MCF 10A (cell line): ENCODE measurements around the gene PPP1R12B. TPM values are rescaled to one million over a fixed set of nuclear protein-coding genes. Genes with fewer than 3 reads are reported as not detected.
"Not testable (repeated sequence)": the region's sequence is repeated elsewhere in the genome, so short reads cannot be mapped to it uniquely, and the experiment has no call there.

Experiments
- BruUV-seq: library from RNA; stranded (reverse); fragments of 400-500 nt; replicated peaks from 2 replicates; lab custom pipeline; 2021; lab: Mats Ljungman, UMichigan
- CTCF ChIA-PET: fragments of 300-600 bp; sonication (Branson Sonifier 250); formaldehyde crosslinking; extraction: SDS; loops from one replicate; lab custom pipeline; 2021; ENCODE audit warnings: antibody characterized with exemption, inconsistent platforms; lab: Yijun Ruan, JAX
- POLR2A ChIA-PET: fragments of 300-600, 350-650 bp; sonication (Branson Sonifier 250); formaldehyde crosslinking; extraction: SDS; loops from one replicate; lab custom pipeline; 2020; ENCODE audit warnings: antibody characterized with exemption, inconsistent platforms; lab: Yijun Ruan, JAX
- DNase-seq: peaks from one replicate; pipeline ENCODE4 v3.0.0-alpha.2; 2018; ENCODE audit not compliant: unreplicated experiment
- H3K27ac Mint-ChIP-seq: one replicate; pipeline ENCODE4 v1.8.0; 2022; ENCODE audit warnings: mild to moderate bottlenecking, low read depth, mixed read lengths; ENCODE audit not compliant: unreplicated experiment
- H3K27me3 Mint-ChIP-seq: one replicate; pipeline ENCODE4 v1.8.0; 2022; ENCODE audit warnings: mixed read lengths; ENCODE audit not compliant: insufficient read depth, unreplicated experiment
- H3K36me3 Mint-ChIP-seq: one replicate; pipeline ENCODE4 v1.8.0; 2022; ENCODE audit warnings: mild to moderate bottlenecking, moderate library complexity, mixed read lengths; ENCODE audit not compliant: insufficient read depth, unreplicated experiment
- H3K4me1 Mint-ChIP-seq: one replicate; pipeline ENCODE4 v1.8.0; 2022; ENCODE audit warnings: mixed read lengths; ENCODE audit not compliant: insufficient read depth, unreplicated experiment
- H3K4me3 Mint-ChIP-seq: one replicate; pipeline ENCODE4 v1.8.0; 2022; ENCODE audit warnings: mild to moderate bottlenecking, moderate library complexity, mixed read lengths; ENCODE audit not compliant: unreplicated experiment
- H3K9me3 Mint-ChIP-seq: one replicate; pipeline ENCODE4 v1.8.0; 2022; ENCODE audit warnings: mixed read lengths; ENCODE audit not compliant: unreplicated experiment
- intact Hi-C: fragments of 100-400 bp; cut with micrococcal nuclease; formaldehyde crosslinking; loops from 2 replicates; pipeline ENCODE4 v1.14.1; 2022
- total RNA-seq: library from RNA; stranded (reverse); gene quantifications from 2 replicates; pipeline ENCODE4 v1.2.3, GENCODE V29; 2022
- TF ChIP-seq, protein P1 (sequence below): fragments of 200-600 bp; IDR thresholded peaks from one replicate; pipeline ENCODE4 v1.8.0; 2022; ENCODE audit warnings: antibody characterized with exemption, mild to moderate bottlenecking; ENCODE audit not compliant: unreplicated experiment

Gene PPP1R12B
- total RNA-seq, 1 experiment from 2014 or later: 33.8 TPM

DNA sequence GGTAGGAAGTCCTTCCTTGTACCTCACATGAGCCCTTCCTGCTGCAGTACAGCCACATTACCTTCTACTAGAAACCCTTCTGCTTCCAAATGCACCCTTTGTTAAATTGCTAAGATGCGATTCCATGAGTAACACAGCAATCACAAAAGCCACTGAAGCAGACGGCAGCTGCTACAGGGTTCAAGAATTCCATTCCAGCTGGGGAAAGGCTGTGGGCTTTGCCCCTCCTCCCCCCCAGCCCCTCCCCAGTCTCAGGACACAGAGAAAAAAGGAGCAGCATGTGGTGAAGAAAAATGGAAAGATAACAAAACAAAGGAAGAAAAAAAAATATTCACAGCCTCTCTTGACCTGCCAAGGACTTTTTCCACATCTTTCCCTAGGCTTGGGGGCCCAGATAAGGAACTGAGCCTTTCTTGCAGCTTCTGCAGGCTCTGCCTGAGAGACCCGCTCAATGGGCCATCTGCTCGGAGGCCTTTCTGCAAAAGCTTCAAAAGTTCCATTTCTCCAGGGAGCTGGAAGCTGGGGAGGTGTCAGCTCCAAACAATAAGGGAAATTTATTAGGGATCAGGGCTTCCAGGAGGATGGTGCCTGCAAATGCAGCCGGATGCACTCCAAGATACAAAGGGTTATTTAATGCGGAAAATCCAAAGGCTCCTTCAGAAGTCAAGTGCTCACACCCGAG is 289.7 kb downstream of the PPP1R12B start:
- POLR2A ChIA-PET: interaction anchor here (0.9 kb wide), 1 partner anchor 9 kb away, joined by 4 read pairs; no protein-coding TSS in a partner anchor
- no peak overlapping the region for H3K27ac Mint-ChIP-seq
- intact Hi-C loops: no loop called here
- no TSS peak for BruUV-seq
- peaks cover 92% of the 10 kb centered on the region for H3K27me3 Mint-ChIP-seq
- no peaks in the 10 kb centered on the region for H3K9me3 Mint-ChIP-seq
- no peak for DNase-seq
- TF ChIP-seq, protein P1, sequence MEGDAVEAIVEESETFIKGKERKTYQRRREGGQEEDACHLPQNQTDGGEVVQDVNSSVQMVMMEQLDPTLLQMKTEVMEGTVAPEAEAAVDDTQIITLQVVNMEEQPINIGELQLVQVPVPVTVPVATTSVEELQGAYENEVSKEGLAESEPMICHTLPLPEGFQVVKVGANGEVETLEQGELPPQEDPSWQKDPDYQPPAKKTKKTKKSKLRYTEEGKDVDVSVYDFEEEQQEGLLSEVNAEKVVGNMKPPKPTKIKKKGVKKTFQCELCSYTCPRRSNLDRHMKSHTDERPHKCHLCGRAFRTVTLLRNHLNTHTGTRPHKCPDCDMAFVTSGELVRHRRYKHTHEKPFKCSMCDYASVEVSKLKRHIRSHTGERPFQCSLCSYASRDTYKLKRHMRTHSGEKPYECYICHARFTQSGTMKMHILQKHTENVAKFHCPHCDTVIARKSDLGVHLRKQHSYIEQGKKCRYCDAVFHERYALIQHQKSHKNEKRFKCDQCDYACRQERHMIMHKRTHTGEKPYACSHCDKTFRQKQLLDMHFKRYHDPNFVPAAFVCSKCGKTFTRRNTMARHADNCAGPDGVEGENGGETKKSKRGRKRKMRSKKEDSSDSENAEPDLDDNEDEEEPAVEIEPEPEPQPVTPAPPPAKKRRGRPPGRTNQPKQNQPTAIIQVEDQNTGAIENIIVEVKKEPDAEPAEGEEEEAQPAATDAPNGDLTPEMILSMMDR: no peak
- CTCF ChIA-PET: interaction anchor here (0.5 to 0.9 kb wide), 2 partner anchors 52 to 285 kb away, joined by 3 read pairs; no protein-coding TSS in a partner anchor
- H3K4me1 Mint-ChIP-seq: no peaks in the 10 kb centered on the region
- H3K36me3 Mint-ChIP-seq: no peaks in the 10 kb centered on the region
- no peak overlapping the region for H3K4me3 Mint-ChIP-seq

DNA sequence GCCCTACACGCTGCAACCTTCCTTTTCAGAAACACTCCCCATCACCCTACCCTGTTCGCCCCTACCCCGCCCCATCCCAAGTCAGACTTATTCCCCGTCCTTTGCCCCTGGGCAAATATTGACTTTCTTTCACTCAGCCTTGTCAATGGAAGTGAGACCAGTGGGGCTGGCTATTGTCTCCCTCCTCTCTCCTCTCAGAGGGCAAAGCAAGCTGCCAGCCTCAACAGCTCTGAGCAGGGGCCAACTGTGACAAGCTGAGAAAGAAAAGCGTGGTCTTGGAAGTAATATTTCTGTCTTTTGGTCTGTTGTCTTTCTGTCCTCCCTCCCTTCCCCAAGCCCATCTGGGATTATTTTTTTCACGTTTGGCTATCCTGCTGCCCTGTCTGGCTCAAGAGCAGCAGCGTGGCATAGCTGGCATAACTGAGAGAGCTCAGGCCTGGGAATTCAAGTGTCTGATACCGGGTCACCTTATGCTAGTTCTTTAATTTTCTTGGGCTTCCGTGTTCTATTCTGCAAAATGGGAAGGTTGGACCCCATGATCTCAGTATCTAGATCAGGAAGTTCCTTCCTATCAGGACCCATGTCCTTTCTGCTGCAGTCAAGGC is 290.3 kb downstream of the PPP1R12B start:
- CTCF ChIA-PET: interaction anchor here (0.5 to 0.9 kb wide), 3 partner anchors 52 to 285 kb away, joined by 3 read pairs; no protein-coding TSS in a partner anchor
- DNase-seq, H3K36me3 Mint-ChIP-seq, intact Hi-C loops, H3K9me3 Mint-ChIP-seq, H3K27ac Mint-ChIP-seq, POLR2A ChIA-PET, BruUV-seq, H3K4me1 Mint-ChIP-seq, H3K4me3 Mint-ChIP-seq: not testable (repeated sequence)
- H3K27me3 Mint-ChIP-seq: peaks cover 95% of the 10 kb centered on the region

DNA sequence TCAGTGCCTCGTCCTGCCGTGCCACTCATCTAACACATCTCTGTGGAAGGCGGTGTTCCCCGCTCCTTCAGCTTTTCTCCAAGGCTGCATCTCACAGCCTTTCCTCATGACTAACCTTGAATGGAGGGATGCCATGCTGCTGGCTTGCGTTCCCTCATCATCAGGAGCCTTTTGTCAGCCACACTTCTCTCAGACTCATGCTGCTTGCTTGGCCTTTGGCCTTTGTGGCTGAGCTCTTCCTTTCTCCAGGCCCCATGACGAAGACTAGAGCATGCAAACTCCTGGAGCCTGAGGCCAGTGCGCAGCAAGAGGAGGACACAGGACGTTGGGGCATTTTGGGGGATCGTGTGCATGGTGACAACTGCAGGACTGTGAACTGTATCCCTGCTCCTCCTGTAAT is 291.0 kb downstream of the PPP1R12B start:
- TF ChIP-seq, protein P1: no peak
- H3K4me3 Mint-ChIP-seq: no peak overlapping the region
- H3K27me3 Mint-ChIP-seq: peaks cover 95% of the 10 kb centered on the region
- intact Hi-C loops: no loop called here
- no peaks in the 10 kb centered on the region for H3K9me3 Mint-ChIP-seq
- H3K4me1 Mint-ChIP-seq: no peaks in the 10 kb centered on the region
- H3K36me3 Mint-ChIP-seq: no peaks in the 10 kb centered on the region
- no peak for DNase-seq
- ChIA-PET CTCF (interaction anchor here (0.9 kb wide), 1 partner anchor 286 kb away, joined by 3 read pairs; no protein-coding TSS in a partner anchor), POLR2A (no interaction called here)
- no TSS peak for BruUV-seq
- H3K27ac Mint-ChIP-seq: no peak overlapping the region

- no peak overlapping the region for H3K27ac Mint-ChIP-seq
- H3K27me3 Mint-ChIP-seq: peaks cover 100% of the 10 kb centered on the region
- no peaks in the 10 kb centered on the region for H3K4me1 Mint-ChIP-seq
- ChIA-PET POLR2A (no interaction called here), CTCF (interaction anchor here (0.5 kb wide), 1 partner anchor 16 kb away, joined by 4 read pairs; no protein-coding TSS in a partner anchor)
- no peak overlapping the region for H3K4me3 Mint-ChIP-seq
- H3K9me3 Mint-ChIP-seq: no peaks in the 10 kb centered on the region
- no peaks in the 10 kb centered on the region for H3K36me3 Mint-ChIP-seq
- no TSS peak for BruUV-seq
- intact Hi-C loops: no loop called here
- TF ChIP-seq, protein P1: no peak
- no peak for DNase-seq
Observed at GRCh38 chr1:202642212-202642611, 293.7 kb downstream of the PPP1R12B start.

Other genes starting within 250 kb of the PPP1R12B start
- not detected in 2 replicates for gene GPR37L1, start 225.8 kb upstream of the PPP1R12B start, total RNA-seq
- gene ARL8A, start 204.0 kb upstream of the PPP1R12B start, total RNA-seq: 94.8 and 126 TPM in 2 replicates
- not detected in 2 replicates for gene PTPN7, start 188.1 kb upstream of the PPP1R12B start, total RNA-seq
- gene LGR6, start 154.9 kb upstream of the PPP1R12B start, total RNA-seq: 0.32 and 0.56 TPM in 2 replicates
- 29.1 and 31.9 TPM in 2 replicates for gene UBE2T, start 6.8 kb upstream of the PPP1R12B start, total RNA-seq